NK-92 (cell line): ENCODE results near the gene EPN2.
"Not testable (repeated sequence)": the region's sequence is repeated elsewhere in the genome, so short reads cannot be mapped to it uniquely, and the experiment has no call there.

Source experiments
- DNase-seq: peaks from one replicate; lab custom pipeline; 2025; ENCODE audit not compliant: unreplicated experiment; lab: John Stamatoyannopoulos, UW

The EPN2 gene

DNA sequence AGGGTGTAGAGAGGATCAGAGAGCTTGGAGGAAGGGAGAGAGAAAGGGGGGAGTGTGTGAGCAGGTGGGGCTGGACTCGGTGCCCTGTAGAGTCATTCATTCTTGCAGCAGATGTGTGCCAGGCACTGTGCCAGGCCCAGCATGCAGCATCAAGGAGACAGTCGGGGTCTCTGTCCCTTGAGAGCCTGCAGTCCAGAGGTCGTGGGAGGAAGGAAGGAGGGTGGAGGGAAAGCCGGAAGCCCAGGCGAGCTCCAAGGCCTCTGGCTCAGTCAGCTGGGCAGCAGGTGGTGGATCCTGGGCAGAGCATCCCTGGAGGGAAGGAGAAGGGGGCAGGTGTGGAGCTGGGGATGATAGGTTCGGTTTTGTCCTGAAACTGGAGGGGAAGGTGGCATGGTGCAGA, 27.5 kb downstream of the EPN2 start:
- DNase-seq = no peak

DNA sequence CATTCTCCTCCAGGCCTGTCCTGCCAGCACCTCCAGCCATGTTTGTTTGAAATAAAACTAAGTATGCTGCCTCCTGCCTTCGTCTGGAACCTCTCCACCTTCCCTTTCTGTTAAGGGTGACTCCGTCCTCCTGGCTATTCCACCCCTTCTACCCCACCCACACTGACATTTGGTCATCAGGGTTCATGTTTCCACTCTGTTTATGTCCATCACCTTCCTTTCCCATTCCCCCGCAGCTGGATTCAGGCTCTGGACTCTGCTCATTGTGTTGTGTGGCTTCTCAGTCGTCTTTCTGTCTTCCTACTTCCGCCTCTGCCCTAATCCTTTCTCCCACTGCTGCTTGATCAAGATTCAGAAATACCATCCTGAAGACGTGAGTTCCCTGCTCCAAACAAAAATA, 28.6 kb downstream of the EPN2 start:
- DNase-seq = no peak

DNA sequence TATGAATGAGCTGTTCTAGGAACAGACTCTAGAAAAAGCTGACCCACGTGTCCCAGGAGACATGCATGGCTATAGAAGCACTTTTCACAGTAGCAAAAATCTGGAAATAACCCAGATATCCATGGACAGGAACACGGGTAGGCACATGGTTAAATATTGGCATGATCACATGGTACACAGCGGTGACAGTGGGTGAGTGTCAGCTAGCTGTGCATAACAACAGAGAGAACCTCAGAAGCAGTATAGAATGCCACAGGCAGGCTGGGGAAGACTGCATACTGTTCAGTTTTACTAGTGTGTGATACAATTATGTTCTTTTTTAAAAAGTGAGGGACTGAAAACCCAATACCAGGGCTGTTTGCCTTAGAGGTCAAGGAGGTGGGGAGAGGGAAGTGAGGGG, 31.4 kb downstream of the EPN2 start:
- no peak for DNase-seq

DNA sequence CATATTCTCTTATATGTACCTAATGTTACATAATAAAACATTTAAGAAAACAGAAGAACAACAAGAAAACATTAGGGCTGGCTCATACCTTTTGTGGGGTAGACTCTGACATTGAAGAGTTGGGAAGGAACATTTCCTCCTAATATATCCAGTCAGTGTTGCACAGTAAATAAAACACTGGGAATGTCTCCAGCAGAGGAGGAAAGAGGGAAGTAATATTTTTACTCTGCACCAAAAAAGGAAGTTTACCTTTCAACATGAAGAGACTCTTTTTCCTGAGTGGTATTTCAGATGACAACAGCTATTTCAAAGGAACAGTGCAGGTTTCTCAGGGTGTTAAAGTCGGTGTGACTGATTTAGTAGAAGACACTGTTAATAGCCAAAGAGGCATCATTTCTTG, 31.9 kb downstream of the EPN2 start:
- no peak for DNase-seq

DNA sequence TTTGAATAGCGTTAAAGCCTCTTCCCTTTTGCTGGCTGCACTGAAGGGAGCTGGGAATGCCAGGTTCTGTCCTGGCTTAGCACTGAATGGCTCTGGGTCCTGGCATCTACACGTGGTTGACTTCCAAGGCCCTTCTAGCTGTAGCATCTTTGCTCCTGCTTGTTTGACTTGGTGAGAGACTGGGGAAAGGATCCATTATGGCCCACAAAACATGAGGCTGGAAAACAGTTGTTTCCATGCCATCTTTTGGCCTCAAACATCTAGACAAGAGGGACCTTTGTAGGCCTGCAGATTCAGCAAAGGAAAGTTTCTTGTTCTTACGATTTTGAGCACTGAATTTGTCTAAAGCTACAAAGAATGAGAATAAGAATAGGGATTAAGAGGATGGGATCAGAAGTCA, 32.5 kb downstream of the EPN2 start:
- DNase-seq = no peak

DNA sequence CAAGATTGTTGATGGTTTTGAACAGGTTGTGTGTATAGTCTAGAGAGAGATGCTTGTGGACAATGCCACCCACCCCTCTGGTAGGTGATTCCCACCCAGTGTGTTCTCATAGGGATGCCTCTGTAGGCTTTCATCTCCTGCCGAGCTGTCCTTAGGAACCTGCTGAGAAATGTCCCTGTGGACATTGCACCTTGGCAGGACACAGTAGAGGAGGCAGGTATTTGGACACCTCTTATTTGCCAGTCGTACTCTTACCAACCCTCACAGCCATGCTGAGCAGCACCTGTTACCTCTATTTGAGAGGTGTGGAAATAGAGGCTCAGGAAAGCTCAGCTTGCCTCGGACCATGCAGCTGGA, 33.2 kb downstream of the EPN2 start:
- DNase-seq = no peak

DNA sequence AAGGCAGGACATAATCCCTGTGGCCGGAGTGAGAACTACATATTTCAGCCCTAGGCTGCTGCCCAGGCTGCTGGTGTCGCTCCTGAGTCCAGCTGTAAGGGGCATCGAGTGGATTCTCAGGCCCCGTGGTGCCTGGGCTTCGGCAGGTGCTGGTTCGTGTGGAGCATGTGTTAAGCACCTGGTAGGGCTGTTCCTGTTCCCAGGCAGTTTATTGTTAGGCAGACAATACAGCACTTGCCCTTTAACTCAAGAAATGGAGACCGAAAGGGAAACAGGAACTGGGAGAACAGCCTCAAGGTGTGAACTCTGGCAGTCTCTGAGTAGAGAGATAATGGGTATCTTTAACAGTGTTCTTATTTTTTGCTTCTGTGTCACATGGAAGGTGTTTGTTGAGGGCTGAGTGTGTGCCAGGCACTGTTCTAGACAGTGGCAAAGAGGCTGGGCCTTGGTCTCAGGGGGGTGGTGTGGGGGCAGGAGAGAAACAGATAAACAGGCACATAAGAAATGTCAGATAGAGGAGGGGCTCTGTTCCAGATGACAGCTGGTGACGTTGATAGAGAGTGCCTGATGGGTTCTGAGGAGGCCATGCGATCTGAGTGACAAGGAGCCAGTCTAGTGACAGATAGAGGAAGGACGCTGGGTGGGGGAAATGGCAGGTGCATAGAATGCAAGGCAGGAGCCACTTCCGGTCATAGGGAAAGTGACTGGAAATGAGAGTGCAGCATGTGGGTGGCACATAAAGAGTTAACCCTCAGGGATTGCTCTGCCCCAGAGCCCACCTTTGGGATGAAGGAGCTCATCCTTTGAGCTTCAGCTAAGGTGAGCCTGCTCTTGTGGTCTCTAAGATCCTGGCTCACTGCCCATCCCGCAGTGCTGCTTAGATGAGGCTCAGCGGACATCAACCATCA, 33.8 kb downstream of the EPN2 start:
- no peak for DNase-seq

DNA sequence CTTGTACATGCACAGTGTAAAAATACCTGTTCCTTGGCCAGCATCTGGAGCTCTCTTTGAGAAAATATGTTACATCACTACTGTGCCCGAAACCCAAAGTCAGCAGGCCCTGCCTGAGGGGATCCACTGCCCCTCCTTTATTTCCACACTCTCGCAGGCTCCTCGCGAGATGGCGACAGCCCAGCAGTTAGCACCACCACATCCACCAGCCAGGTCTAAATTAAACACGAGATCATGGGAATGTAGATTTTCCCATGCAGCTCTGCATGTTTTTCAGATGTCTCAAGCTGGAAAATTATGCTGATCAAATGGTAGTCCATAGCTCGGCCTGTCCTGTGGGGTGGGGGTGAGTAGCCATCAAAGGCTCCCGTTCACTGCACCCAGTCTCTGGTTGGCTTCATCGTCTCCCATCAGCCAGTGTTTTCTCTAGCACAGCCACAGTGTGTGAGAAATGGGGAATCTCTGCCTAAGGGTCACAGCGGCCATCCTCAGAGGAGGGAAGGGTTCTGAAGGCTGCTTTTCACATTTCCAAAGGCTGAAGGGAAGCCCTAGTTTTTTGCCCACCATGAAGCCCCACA, 34.7 kb downstream of the EPN2 start:
- no peak for DNase-seq

DNA sequence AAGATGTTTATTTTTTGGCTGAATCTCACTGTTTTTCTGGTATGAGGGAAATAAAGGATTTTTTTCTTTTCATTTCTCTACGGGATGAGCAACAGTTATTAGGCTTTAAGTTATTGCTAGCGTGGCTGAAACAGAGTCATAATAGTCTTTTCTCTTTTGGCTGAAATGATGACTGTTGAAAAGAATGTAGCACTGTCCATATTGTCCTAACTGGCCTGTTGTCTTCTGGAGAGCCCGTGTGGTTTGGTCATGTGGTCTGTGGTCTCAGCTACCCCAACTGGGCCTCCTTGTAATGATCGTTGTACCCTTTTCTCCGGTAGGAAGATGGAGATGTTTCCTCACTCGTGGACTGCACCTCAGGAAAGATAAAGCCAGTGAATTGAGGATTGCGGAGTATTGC, 36.6 kb downstream of the EPN2 start:
- DNase-seq = no peak

DNA sequence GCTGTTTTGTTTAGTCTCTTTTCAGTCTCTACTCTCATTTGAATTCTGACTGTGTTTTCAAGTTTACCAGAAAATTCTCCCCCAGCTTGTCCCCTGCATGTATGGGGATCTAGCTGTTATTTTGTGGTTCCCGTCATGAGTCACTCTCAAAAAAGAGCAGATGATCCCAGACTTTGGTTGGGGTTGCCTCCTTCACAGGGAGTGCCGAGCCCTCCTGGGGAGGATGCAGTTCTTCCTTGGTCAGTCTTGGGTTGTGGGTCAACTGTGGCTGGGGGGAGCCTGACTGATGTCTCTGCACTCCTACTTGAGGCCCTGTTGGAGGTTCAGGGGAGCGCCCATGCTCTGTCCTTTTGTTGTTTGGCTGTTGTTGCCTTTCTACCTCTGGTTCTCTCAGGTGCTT, 37.7 kb downstream of the EPN2 start:
- no peak for DNase-seq

DNA sequence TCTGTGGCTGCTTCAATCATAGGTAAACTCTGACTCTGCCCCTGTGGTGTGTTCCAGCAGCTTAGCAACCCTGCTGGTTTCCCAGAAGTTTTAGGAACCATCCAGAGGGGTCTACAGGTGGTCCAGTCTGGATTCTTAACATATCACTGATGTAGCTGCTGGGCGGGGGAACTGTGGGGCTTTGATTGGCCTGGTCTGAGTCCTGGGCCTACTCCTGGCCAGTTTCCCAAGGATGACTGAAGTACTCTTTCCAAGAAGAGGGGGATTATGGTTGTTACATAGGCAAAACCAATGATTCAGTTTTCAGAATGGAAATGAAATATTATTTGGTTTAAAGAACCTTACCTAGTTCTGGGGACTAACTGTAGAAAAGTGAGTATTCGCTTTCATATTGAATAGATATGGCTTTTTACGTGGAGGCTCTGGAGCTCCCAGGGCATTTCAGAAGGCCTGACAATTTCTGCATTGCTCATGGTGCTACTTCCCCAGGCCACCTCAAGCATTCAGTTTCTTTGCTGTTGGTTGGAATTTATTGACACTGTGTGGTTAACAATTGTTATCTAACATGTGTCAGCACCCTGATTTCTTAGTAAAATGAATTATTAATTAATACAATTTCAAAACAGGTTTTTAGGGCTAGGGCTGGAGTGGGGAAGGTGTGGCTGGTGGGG, 38.4 kb downstream of the EPN2 start:
- DNase-seq = no peak

DNA sequence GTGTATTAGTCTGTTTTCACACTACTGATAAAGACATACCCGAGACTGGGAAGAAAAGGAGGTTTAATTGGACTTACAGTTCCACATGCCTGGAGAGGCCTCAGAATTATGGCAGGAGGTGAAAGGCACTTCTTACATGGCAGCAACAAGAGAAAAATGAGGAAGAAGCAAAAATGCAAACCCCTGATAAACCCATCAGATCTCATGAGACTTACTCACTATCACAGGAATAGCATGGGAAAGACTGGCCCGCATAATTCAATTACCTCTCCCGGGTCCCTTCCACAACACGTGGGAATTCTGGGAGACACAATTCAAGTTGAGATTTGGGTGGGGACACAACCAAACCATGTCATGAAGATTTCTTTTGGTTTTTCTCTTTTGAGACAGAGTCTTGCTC, 41.1 kb downstream of the EPN2 start:
- not testable (repeated sequence) for DNase-seq

DNA sequence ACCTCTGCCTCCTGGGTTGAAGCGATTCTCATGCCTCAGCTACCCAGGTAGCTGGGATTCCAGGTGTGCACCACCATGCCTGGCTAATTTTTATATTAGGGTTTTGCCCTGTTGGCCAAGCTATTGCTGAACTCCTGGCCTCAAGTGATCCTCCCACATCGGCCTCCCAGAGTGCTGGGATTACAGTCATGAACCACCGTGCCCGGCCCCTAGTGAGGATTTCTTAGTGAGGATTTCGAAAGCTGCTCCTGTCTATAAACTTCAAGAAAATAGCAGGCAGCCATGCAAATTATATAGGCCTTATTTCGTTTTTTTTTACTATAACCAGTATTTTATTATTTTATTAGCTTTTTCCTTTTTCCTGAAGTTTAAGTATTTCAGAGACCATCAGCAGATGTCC, 41.6 kb downstream of the EPN2 start:
- DNase-seq = no peak

DNA sequence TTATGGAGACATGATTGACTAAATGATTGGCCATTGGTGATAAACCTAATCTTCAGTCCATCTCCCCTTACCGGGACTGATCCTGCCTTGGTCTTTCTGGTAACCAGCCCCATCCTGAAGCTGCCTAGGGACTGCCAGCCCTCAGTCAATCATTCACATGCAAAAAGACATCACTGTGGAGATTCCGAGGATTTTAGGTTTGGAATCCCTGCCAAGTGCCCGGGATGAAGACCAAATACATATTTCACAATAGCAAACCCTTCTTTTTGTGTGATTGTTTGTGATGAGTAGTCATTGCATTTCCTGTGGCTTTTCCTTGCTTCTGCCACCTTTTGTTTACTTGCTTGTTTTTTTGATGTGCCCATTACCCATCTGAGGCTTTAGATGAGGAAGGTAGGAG, 44.0 kb downstream of the EPN2 start:
- no peak for DNase-seq

DNA sequence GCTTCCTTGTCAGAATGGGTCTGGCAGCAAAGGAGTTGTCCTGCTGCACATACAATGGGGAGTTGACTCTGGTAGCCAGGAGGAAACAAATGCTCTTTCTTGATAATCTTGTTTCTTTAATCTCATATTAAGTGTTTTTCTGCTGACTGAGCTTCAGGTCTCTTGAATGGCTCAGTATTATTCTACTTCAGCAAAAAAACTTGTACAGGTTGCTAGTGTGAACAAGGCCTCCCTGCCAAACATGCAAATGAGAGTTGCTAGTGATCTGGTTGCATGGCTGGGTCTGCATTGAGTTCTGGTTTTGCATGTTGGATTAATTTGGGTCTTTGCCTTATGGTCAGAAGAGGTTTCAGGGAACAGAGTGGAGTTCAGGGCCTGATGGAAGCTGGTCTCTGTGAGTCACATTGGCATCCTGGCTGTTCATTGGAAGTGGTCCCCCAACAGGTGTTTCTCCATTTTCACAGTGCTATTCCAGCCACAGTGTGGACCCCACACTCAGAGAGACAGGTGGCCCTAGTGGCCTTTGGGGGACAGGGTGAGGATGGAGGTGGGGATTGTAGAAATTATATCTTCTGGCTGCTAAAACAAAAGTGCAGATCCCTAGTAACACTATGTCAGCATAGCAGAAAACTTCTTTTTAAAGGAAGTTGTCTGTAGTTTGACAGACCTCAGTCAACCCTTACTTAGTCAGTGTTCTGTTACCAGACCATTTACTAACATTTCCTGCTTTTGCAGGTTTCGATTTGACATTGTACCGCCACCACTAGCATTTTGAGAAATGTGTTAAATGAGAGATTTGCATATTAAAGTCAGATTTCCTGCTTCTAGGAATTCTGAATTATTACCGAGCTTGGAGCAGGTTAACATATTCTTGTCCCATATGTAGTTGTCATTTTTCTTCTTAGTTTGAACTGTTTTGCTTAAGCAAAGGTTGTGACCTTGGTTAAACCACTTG, 47.1 kb downstream of the EPN2 start:
- DNase-seq = no peak

DNA sequence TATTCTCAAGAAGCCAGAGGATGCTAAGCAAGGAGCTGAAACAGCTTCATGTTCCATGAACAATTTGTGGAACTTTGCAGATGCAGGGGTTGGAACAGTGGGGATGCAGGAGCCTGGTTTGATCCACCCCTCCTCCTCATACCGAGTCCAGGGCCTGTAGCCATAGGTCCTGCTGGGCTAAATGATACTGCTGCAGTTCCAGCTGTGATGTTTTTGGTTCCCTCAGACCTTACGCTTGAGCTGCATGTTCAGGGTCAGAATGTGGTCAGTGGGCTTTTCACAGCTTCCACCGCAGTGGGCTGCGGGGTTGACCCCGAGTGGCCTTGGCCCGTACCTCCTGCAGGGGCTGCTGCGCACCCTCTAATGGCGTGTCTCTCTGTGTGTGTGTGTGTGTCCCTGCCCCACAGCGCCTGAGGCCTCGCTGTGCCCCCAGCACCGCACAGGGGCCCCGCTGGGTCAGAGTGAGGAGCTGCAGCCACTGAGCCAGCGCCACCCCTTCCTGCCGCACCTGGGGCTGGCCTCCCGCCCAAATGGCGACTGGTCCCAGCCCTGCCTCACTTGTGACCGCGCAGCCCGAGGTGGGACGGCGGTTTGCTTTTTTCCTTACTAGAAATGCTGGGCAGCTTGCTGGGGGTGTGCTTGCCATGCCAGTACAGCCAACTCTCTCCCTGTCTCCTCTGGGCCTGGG, 48.2 kb downstream of the EPN2 start:
- DNase-seq = no peak

DNA sequence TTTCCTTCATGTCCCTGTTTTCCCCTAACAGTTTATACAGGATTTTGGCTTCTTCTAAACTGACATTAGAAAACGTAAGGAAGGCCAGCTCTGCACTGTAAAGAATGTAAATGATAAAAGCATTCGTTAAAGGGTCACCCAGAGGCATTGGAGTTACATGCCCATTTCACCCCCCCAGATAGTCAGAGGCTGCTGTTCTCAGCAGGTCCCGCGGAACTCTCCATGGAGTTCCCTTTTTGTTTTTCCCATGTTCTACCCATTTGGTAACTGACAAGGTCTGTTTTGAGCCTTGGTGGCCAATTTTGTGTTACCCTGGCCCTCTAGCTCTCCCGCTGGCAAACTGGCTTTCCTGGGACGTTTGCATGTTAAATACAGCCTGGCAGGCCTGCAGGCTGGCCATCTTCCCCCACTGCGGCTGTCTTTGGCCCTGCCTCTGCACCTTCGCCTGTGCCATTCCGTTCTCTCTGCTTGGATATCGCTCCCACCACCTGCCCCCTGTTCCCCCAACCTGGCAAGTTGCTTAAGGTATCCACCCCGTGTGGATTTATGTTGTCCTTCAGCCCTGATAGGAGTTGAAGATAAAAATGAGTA, 49.7 kb downstream of the EPN2 start:
- DNase-seq = no peak

DNA sequence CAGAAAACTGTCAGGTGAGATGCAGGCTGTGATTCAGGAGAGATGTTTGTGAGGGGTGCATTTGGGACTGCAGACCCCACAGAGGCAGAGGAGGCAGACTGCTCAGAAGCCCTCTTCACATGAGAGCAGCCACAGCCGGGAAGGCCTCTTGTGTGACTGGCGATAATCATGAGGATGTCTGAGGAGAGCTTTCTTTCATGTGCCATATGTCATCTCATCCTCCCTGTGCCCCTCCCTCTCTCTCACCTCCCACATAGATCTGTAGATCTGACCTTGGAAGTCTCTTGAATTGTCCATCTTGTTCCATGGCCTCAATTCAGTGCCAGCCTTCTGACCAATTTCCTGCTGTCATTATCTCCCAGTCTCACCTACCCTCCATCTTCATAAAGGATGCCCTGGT, 50.5 kb downstream of the EPN2 start:
- DNase-seq = no peak

DNA sequence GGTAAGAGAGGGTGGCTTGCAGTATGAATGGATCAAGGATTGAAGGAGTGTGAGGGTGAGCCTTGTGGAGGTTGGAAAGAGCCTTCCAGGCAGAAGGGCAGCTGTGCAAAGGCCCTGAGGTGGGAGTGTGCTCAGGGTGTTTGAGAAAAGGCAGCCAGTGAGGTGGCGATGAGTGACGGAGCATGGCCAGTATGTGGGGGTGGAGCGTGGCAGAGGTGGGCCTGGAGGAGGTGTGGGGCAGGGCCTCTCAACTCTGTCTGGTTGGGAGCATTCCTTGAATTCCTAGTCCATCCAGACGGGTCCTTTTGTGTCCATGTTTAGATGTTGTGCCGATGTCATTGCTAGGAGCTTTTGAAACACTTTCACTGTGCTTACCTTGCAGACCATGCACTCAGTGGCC, 51.3 kb downstream of the EPN2 start:
- DNase-seq = no peak

DNA sequence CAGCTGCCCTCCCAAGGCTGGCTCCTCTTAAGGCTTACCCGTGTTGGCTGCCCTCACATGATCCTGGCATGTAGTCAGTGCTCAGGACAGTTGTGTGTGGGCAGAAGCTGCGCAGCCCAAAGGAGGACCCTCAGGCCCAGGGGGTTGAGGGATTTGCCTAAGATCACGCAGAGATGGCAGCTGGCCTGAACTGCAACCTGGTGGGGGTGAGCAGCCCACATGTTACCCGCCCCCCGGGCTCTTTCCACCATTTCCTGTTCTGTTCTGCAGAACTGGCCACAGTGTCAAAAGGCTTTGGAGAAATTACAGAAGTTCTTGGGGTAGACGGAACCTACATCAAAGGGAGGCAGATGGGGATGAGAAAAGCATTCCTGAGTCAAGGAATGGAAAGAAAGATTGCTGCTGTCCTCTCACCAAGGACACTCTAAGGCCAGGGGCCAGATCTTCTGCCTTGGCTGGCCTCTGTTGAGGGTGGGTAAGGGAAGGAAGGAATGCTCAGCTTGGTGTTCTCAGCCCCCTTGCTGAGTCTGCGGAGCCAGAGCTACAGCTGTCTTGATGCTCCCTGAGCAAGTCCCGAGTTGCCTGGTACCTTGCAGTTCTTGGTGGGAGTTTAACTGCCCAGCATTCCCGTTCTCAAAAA, 53.0 kb downstream of the EPN2 start:
- DNase-seq = no peak
